Bronchial epithelial cell (primary cell): Measurements from ENCODE around the gene RARS2. TPM values are rescaled to one million over a fixed set of nuclear protein-coding genes. Genes with fewer than 3 reads are reported as not detected.
"Not testable (repeated sequence)": the region's sequence is repeated elsewhere in the genome, so short reads cannot be mapped to it uniquely, and the experiment has no call there.

Experiments used
- DNase-seq: peaks from one replicate; pipeline ENCODE4 v3.0.0-alpha.2; 2010; ENCODE audit warnings: low read depth
- FAIRE-seq: peaks from 2 replicates; lab custom pipeline; 2011; peaks lifted over from hg19 to GRCh38; lab: Jason Lieb, UNC
- H3K27me3 ChIP-seq: 2 replicates; pipeline ENCODE4 v1.5.1; 2011; ENCODE audit warnings: low read length; ENCODE audit not compliant: control insufficient read depth, insufficient read depth
- H3K36me3 ChIP-seq: 2 replicates; pipeline ENCODE4 v1.5.1; 2011; ENCODE audit warnings: low read length; ENCODE audit not compliant: control insufficient read depth, insufficient read depth
- H3K4me3 ChIP-seq: 2 replicates; pipeline ENCODE4 v1.5.1; 2011; ENCODE audit warnings: mild to moderate bottlenecking, low read depth, low read length, control low read depth
- CTCF ChIP-seq: IDR thresholded peaks from 2 replicates; pipeline ENCODE4 v1.5.1; 2011; ENCODE audit warnings: mild to moderate bottlenecking, moderate library complexity, low read length, control low read depth, inconsistent platforms; ENCODE audit not compliant: insufficient read depth, severe bottlenecking
- total RNA-seq: library from RNA; depleted of rRNA; stranded (reverse); fragments of >200 nt; gene quantifications from 2 replicates; pipeline ENCODE4 v1.2.1, GENCODE V29; 2014

Gene RARS2
- total RNA-seq, 1 donor from 2014 or later = 28.4 TPM

- Histone ChIP-seq H3K4me3 (no peak overlapping the region), H3K27me3 (no peaks in the 10 kb centered on the region), H3K36me3 (peaks cover 2% of the 10 kb centered on the region)
- no peak for TF ChIP-seq CTCF
- no peak for DNase-seq
- no peak for FAIRE-seq
Measured at GRCh38 chr6:87494761-87495422, 94.9 kb downstream of the RARS2 start.

GRCh38 chr6:87489326-87489725 lies 100.5 kb downstream of the RARS2 start:
- not testable (repeated sequence) for DNase-seq, FAIRE-seq, H3K36me3 ChIP-seq, H3K4me3 ChIP-seq, H3K27me3 ChIP-seq

GRCh38 chr6:87487555-87487954 lies 102.2 kb downstream of the RARS2 start:
- no peaks in the 10 kb centered on the region for H3K27me3 ChIP-seq
- H3K4me3 ChIP-seq = no peak overlapping the region
- no peak for TF ChIP-seq CTCF
- FAIRE-seq = no peak
- H3K36me3 ChIP-seq = peaks cover 4% of the 10 kb centered on the region
- peak; percentile 37 for DNase-seq

- peaks cover 4% of the 10 kb centered on the region for H3K36me3 ChIP-seq
- peak; percentile 87 for DNase-seq
Measured at GRCh38 chr6:87484491-87484890, 105.3 kb downstream of the RARS2 start.

GRCh38 chr6:87483929-87484328 lies 105.9 kb downstream of the RARS2 start:
- peak; percentile 35 for DNase-seq
- Histone ChIP-seq H3K36me3 (peaks cover 4% of the 10 kb centered on the region), H3K27me3 (no peaks in the 10 kb centered on the region), H3K4me3 (no peak overlapping the region)
- no peak for FAIRE-seq
- no peak for TF ChIP-seq CTCF

More at GRCh38 chr6:87484491-87484890, 105.3 kb downstream of the RARS2 start:
- Histone ChIP-seq H3K4me3 (no peak overlapping the region), H3K27me3 (no peaks in the 10 kb centered on the region)
- no peak for TF ChIP-seq CTCF
- FAIRE-seq = no peak

GRCh38 chr6:87482366-87482765 lies 107.4 kb downstream of the RARS2 start:
- DNase-seq (no peak), FAIRE-seq (no peak)
- TF ChIP-seq CTCF = no peak
- H3K27me3 ChIP-seq = no peaks in the 10 kb centered on the region
- no peak overlapping the region for H3K4me3 ChIP-seq
- H3K36me3 ChIP-seq = peaks cover 10% of the 10 kb centered on the region
